ENCODE results near the gene PTPN18. TPM values are rescaled to one million over a fixed set of nuclear protein-coding genes. Genes with fewer than 3 reads are reported as not detected.

The PTPN18 gene
- total and polyA plus RNA-seq, 2 donors (not counting 1 experiment from before 2014, with no cell fraction given), result 91.0 to 102 TPM

- Mint-ChIP-seq H3K27ac (no peak overlapping the region), H3K4me3 (no peak overlapping the region), H3K4me1 (peaks cover 19% of the 10 kb centered on the region), H3K9me3 (ENCODE audit: insufficient read depth) (no peaks in the 10 kb centered on the region), H3K27me3 (no peaks in the 10 kb centered on the region)
- Histone ChIP-seq H3K9ac (ENCODE audit: low read length) (no peak overlapping the region), H3K4me2 (replicated peaks; ENCODE audit: low read depth, low read length, poor library complexity, severe bottlenecking) (no peak overlapping the region), H3K79me2 (ENCODE audit: control insufficient read depth, insufficient read depth, low read length) (no peaks in the 10 kb centered on the region), H3K27me3 (replicated peaks in 1 of 4; ENCODE audit: control extremely low read depth in 1 of 4, control insufficient read depth in 3 of 4, insufficient read depth in 4 of 4, low read length in 3 of 4) (peaks cover 0 to 7% (median 3%) of the 10 kb centered on the region in 4 experiments), H3K27ac (ENCODE audit: low read length in 2 of 2) (no peak overlapping the region), H3K4me3 (ENCODE audit: control extremely low read depth in 1 of 5, extremely low read depth in 1 of 5, insufficient read depth in 1 of 5, low read depth in 2 of 5, low read length in 4 of 5) (no peak overlapping the region), H4K20me1 (ENCODE audit: control insufficient read depth, insufficient read depth, low read length, poor library complexity, severe bottlenecking) (no peaks in the 10 kb centered on the region), H3K9me3 (ENCODE audit: control extremely low read depth in 1 of 3, control insufficient read depth in 2 of 3, insufficient read depth in 1 of 3, low read length in 2 of 3) (no peaks in the 10 kb centered on the region), H2AFZ (ENCODE audit: insufficient read depth, low read depth, low read length, poor library complexity, severe bottlenecking) (no peak overlapping the region), H3K36me3 (replicated peaks in 1 of 2; ENCODE audit: control extremely low read depth in 1 of 2, control insufficient read depth in 1 of 2, extremely low read depth in 1 of 2, insufficient read depth in 2 of 2, low read length in 1 of 2) (no peaks in the 10 kb centered on the region), H3K4me1 (ENCODE audit: control insufficient read depth in 2 of 2, insufficient read depth in 2 of 2, low read length in 2 of 2) (peaks cover 4 to 20% of the 10 kb centered on the region in 2 donors)
- no peak for TF ChIP-seq EZH2 (IDR thresholded peaks at IDR 0.05; ENCODE audit: borderline replicate concordance, insufficient read depth, low read depth, low read length, poor library complexity, severe bottlenecking)
- TF ChIP-seq, protein P1, sequence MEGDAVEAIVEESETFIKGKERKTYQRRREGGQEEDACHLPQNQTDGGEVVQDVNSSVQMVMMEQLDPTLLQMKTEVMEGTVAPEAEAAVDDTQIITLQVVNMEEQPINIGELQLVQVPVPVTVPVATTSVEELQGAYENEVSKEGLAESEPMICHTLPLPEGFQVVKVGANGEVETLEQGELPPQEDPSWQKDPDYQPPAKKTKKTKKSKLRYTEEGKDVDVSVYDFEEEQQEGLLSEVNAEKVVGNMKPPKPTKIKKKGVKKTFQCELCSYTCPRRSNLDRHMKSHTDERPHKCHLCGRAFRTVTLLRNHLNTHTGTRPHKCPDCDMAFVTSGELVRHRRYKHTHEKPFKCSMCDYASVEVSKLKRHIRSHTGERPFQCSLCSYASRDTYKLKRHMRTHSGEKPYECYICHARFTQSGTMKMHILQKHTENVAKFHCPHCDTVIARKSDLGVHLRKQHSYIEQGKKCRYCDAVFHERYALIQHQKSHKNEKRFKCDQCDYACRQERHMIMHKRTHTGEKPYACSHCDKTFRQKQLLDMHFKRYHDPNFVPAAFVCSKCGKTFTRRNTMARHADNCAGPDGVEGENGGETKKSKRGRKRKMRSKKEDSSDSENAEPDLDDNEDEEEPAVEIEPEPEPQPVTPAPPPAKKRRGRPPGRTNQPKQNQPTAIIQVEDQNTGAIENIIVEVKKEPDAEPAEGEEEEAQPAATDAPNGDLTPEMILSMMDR (IDR thresholded peaks at IDR 0.05), result no peak
- POLR2A ChIA-PET, result interaction anchor here (0.7 kb wide), 1 partner anchor 1928 kb away, joined by 5 read pairs; no protein-coding TSS in a partner anchor
- intact Hi-C loops (cut with micrococcal nuclease), result loop anchor here (5.0 to 10.0 kb wide), 2 partner anchors 34 to 67 kb away; no protein-coding TSS in a partner anchor
- DNase-seq (no peak), ATAC-seq (ENCODE audit: low read depth) (no peak)
- 92% methylated on average over 6 of the region's 7 CpGs for WGBS (ENCODE audit: insufficient coverage)
- CTCF ChIA-PET, result interaction anchor here (0.7 kb wide), 1 partner anchor 414 kb away, joined by 4 read pairs; no protein-coding TSS in a partner anchor
Observed at GRCh38 chr2:130357864-130358263, 2.0 kb downstream of the PTPN18 start.
